SK-N-SH treated with all-trans-retinoic acid at 6 μM for 48 hours (cell line): ENCODE measurements around the gene CASQ2.
"Not testable (repeated sequence)": the region's sequence is repeated elsewhere in the genome, so short reads cannot be mapped to it uniquely, and the experiment has no call there.

Experiments used
- ATAC-seq: fragments of 200-7000 bp; cut with Tn5 transposase; 3 replicates; pipeline ENCODE4 v1.9.1; 2020; ENCODE audit warnings: mild to moderate bottlenecking, moderate library complexity
- ARNTL ChIP-seq: fragments of 450-650 bp; formaldehyde crosslinking; IDR thresholded peaks from 2 replicates; pipeline ENCODE4 v1.5.0; 2020; ENCODE audit warnings: low read depth, mild to moderate bottlenecking, moderate library complexity, borderline replicate concordance
- BACH2 ChIP-seq: fragments of 250-450 bp; sonication (Bioruptor Pico); IDR thresholded peaks from 2 replicates; pipeline ENCODE4 v1.9.0; 2021; ENCODE audit warnings: mild to moderate bottlenecking, borderline replicate concordance
- CSDC2 ChIP-seq: fragments of 250-450 bp; sonication (Bioruptor Pico); IDR thresholded peaks from 2 replicates; pipeline ENCODE4 v1.5.0; 2020; ENCODE audit warnings: mild to moderate bottlenecking, moderate library complexity
- CSRNP3 ChIP-seq: fragments of 250-450 bp; sonication (Bioruptor Pico); IDR thresholded peaks from 2 replicates; pipeline ENCODE4 v1.5.1; 2021; ENCODE audit warnings: mild to moderate bottlenecking, moderate library complexity
- ESRRG ChIP-seq: fragments of 250-450 bp; sonication (Bioruptor Pico); IDR thresholded peaks from 2 replicates; pipeline ENCODE4 v1.6.1; 2021; ENCODE audit warnings: mild to moderate bottlenecking
- GLIS3 ChIP-seq: fragments of 250-450 bp; sonication (Bioruptor Pico); IDR thresholded peaks from 2 replicates; pipeline ENCODE4 v1.5.0; 2020; ENCODE audit warnings: mild to moderate bottlenecking, moderate library complexity
- ISL1 ChIP-seq: fragments of 250-450 bp; sonication (Bioruptor Pico); IDR thresholded peaks from 2 replicates; pipeline ENCODE4 v2.1.2; 2022; ENCODE audit warnings: mild to moderate bottlenecking, moderate library complexity
- OSR1 ChIP-seq: fragments of 250-450 bp; sonication (Bioruptor Pico); IDR thresholded peaks from 2 replicates; pipeline ENCODE4 v1.8.0; 2022; ENCODE audit warnings: moderate library complexity, mild to moderate bottlenecking, inconsistent platforms
- PATZ1 ChIP-seq: fragments of 250-450 bp; sonication (Bioruptor Pico); IDR thresholded peaks from 2 replicates; pipeline ENCODE4 v1.8.0; 2020; ENCODE audit warnings: mild to moderate bottlenecking, moderate library complexity, borderline replicate concordance
- POU6F1 ChIP-seq: fragments of 250-450 bp; sonication (Bioruptor Pico); IDR thresholded peaks from 2 replicates; pipeline ENCODE4 v1.8.0; 2021; ENCODE audit warnings: low read depth, mild to moderate bottlenecking, moderate library complexity, borderline replicate concordance
- PPARA ChIP-seq: fragments of 250-450 bp; sonication (Bioruptor Pico); IDR thresholded peaks from 2 replicates; pipeline ENCODE4 v1.5.0; 2020; ENCODE audit warnings: mild to moderate bottlenecking, borderline replicate concordance
- SNAI2 ChIP-seq: fragments of 250-450 bp; sonication (Bioruptor Pico); IDR thresholded peaks from 2 replicates; pipeline ENCODE4 v1.5.0; 2020; ENCODE audit warnings: mild to moderate bottlenecking, moderate library complexity
- TCF4 ChIP-seq: fragments of 250-450 bp; sonication (Bioruptor Pico); IDR thresholded peaks from 2 replicates; pipeline ENCODE4 v1.8.0; 2021; ENCODE audit warnings: mild to moderate bottlenecking, moderate library complexity, borderline replicate concordance
- TOX ChIP-seq: fragments of 250-450 bp; sonication (Bioruptor Pico); IDR thresholded peaks from 2 replicates; pipeline ENCODE4 v1.8.0; 2021; ENCODE audit warnings: mild to moderate bottlenecking, moderate library complexity, borderline replicate concordance
- TSHZ2 ChIP-seq: fragments of 250-450 bp; sonication (Bioruptor Pico); IDR thresholded peaks from 2 replicates; pipeline ENCODE4 v1.5.0; 2020; ENCODE audit warnings: mild to moderate bottlenecking, moderate library complexity
- ZC3H10 ChIP-seq: fragments of 250-450 bp; sonication (Bioruptor Pico); IDR thresholded peaks from 2 replicates; pipeline ENCODE4 v1.5.1; 2021; ENCODE audit warnings: mild to moderate bottlenecking, moderate library complexity
- ZFP30 ChIP-seq: fragments of 450-650 bp; formaldehyde crosslinking; IDR thresholded peaks from 2 replicates; pipeline ENCODE4 v1.5.0; 2022; ENCODE audit warnings: mild to moderate bottlenecking, moderate library complexity
- ZNF565 ChIP-seq: fragments of 450-650 bp; formaldehyde crosslinking; conservative IDR thresholded peaks from 2 replicates; pipeline ENCODE4 v1.5.0; 2020; ENCODE audit warnings: low read depth, mild to moderate bottlenecking, moderate library complexity
- ZNF70 ChIP-seq: fragments of 450-650 bp; formaldehyde crosslinking; IDR thresholded peaks from 2 replicates; pipeline ENCODE4 v1.5.0; 2020; ENCODE audit warnings: mild to moderate bottlenecking, moderate library complexity
- ZNF8 ChIP-seq: fragments of 450-650 bp; formaldehyde crosslinking; IDR thresholded peaks from 2 replicates; pipeline ENCODE4 v1.5.0; 2020; ENCODE audit warnings: mild to moderate bottlenecking, moderate library complexity

Gene CASQ2

GRCh38 chr1:115790356-115790755 lies 21.8 kb upstream of the CASQ2 start:
- ATAC-seq, result no peak
- TF ChIP-seq ISL1 (CRISPR knock-in tag), result no peak
- TF ChIP-seq POU6F1 (CRISPR knock-in tag), result no peak
- TF ChIP-seq ZNF565, result no peak

GRCh38 chr1:115783311-115783710 lies 14.8 kb upstream of the CASQ2 start:
- ATAC-seq, result no peak
- TF ChIP-seq PATZ1 (CRISPR knock-in tag) (no peak), BACH2 (no peak)
- TF ChIP-seq, all 23 proteins: peak for 0

- TF ChIP-seq ISL1 (CRISPR knock-in tag), result no peak
- no peak for TF ChIP-seq ZC3H10
- TF ChIP-seq TOX (CRISPR knock-in tag), result no peak
- TF ChIP-seq CSDC2, result no peak
- TF ChIP-seq GLIS3 (CRISPR knock-in tag), result no peak
- ATAC-seq, result peak; percentile 89
Observed at GRCh38 chr1:115782571-115783281, 14.2 kb upstream of the CASQ2 start.

- TF ChIP-seq ARNTL, result no peak
- no peak for TF ChIP-seq ZC3H10
- TF ChIP-seq ZNF8 (CRISPR knock-in tag), result no peak
- TF ChIP-seq ISL1 (CRISPR knock-in tag), result no peak
- no peak for TF ChIP-seq TCF4 (CRISPR knock-in tag)
- no peak for TF ChIP-seq TSHZ2 (CRISPR knock-in tag)
- no peak for TF ChIP-seq ZNF565
- TF ChIP-seq CSRNP3 (CRISPR knock-in tag), result no peak
- TF ChIP-seq ZFP30, result no peak
- no peak for TF ChIP-seq CSDC2
- no peak for TF ChIP-seq ESRRG (CRISPR knock-in tag)
- no peak for TF ChIP-seq SNAI2 (CRISPR knock-in tag)
- TF ChIP-seq PPARA (CRISPR knock-in tag), result no peak
- no peak for TF ChIP-seq ZNF70 (CRISPR knock-in tag)
- TF ChIP-seq OSR1 (CRISPR knock-in tag), result no peak
- ATAC-seq, result no peak
Observed at GRCh38 chr1:115781851-115782250, 13.3 kb upstream of the CASQ2 start.

GRCh38 chr1:115781343-115781742 lies 12.8 kb upstream of the CASQ2 start:
- no peak for ATAC-seq
- no peak for TF ChIP-seq ZNF565

GRCh38 chr1:115780655-115781054 lies 12.1 kb upstream of the CASQ2 start:
- not testable (repeated sequence) for ATAC-seq

GRCh38 chr1:115779075-115779474 lies 10.6 kb upstream of the CASQ2 start:
- not testable (repeated sequence) for ATAC-seq
